Testis (tissue), 3 donors: ENCODE measurements around the gene VAV2. TPM values are rescaled to one million over a fixed set of nuclear protein-coding genes. Genes with fewer than 3 reads are reported as not detected.

ENCODE experiments used
- DNase-seq: peaks from one replicate; pipeline ENCODE4 v3.0.0-alpha.2; 2019
- H3K27ac ChIP-seq, 2 donors: fragments of 200-600 bp; sonication (generic); one replicate each; pipeline ENCODE4 v1.5.1; 2019
- H3K27me3 ChIP-seq: fragments of 200-600 bp; sonication (generic); one replicate; pipeline ENCODE4 v1.5.1; 2019
- H3K36me3 ChIP-seq: fragments of 200-600 bp; sonication (generic); one replicate; pipeline ENCODE4 v1.5.1; 2017; ENCODE audit warnings: low read depth; ENCODE audit errors: missing control alignments
- H3K4me1 ChIP-seq: fragments of 200-600 bp; sonication (generic); one replicate; pipeline ENCODE4 v1.5.1; 2019
- H3K4me3 ChIP-seq, 2 donors: fragments of 200-600 bp; sonication (generic); one replicate each; pipeline ENCODE4 v1.5.1; 2017 to 2019
- H3K9me3 ChIP-seq: fragments of 200-600 bp; sonication (generic); one replicate; pipeline ENCODE4 v1.5.1; 2017
- CTCF ChIP-seq, 3 experiments: fragments of 450-650 bp in 2 of 3; fragments of 200-600 bp in 1 of 3; sonication (generic) in 1 of 3; IDR thresholded peaks; one replicate each; pipeline ENCODE4 v1.5.1; 2016 to 2019; ENCODE audit warnings: antibody characterized with exemption in 3 of 3, mild to moderate bottlenecking in 2 of 3, moderate library complexity in 1 of 3
- POLR2A ChIP-seq: fragments of 450-650 bp; IDR thresholded peaks from one replicate; pipeline ENCODE4 v1.6.1; 2017; ENCODE audit warnings: antibody characterized with exemption, mild to moderate bottlenecking, moderate library complexity
- whole genome bisulfite sequencing, 2 donors: methylation state at CpG; one replicate each; pipeline ENCODE4 v1.1.5; 2018; 5-methylcytosine and 5-hydroxymethylcytosine counted together
- intact Hi-C: fragments of 100-400 bp; cut with DNase I; formaldehyde crosslinking; loops from one replicate; pipeline ENCODE4 v1.15.1; 2023; ENCODE audit warnings: low total_unique reads
- polyA plus RNA-seq: library from polyadenylated mRNA; stranded (reverse); fragments of 350-450 nt; fragmentation: Illumina TruSeq; extraction: RNeasy Lipid Tissue Mini Kit (QIAGEN cat#74804); gene quantifications from one replicate; pipeline ENCODE4 v1.2.3, GENCODE V29; 2014; ENCODE audit warnings: low read depth, low replicate concordance; ENCODE audit not compliant: insufficient read depth
- total RNA-seq, 2 donors: library from RNA; depleted of rRNA; stranded (reverse); fragments of >200 nt; gene quantifications; one replicate each; pipeline ENCODE4 v1.2.3, GENCODE V29; 2016

VAV2 gene
- total and polyA plus RNA-seq, 3 donors from 2014 or later: 11.0 to 14.1 (median 12.2) TPM

DNA sequence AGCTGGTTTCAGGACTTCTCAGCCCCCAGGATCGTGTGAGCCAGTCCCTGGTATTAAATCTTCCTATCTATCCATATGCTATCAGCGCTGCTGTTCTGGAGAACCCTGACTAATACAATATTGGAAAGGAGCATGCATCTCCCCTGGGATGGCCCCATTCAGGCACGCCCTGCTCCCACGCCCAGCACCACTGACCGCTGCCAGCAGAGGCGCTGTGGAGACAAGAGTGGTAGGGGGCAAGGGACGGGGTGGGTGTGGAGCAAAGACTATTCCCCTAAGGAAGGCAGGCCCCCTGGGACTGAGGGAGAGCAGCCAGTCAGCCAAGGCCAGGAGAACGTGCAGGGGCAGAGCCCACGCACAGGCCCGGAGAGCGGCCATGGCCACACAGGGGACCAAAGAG lies 116.0 kb downstream of the VAV2 start:
- H3K9me3 ChIP-seq: no peaks in the 10 kb centered on the region
- H3K4me1 ChIP-seq: peaks cover 10% of the 10 kb centered on the region
- WGBS, 2 donors: 79 to 83% methylated on average over 10 to 11 of the region's 11 CpGs
- intact Hi-C loops: no loop called here
- no peak for TF ChIP-seq CTCF (IDR thresholded peaks at IDR 0.05)
- no peak for TF ChIP-seq POLR2A
- no peaks in the 10 kb centered on the region for H3K27me3 ChIP-seq
- no peak for DNase-seq
- H3K27ac ChIP-seq: no peak overlapping the region
- no peaks in the 10 kb centered on the region for H3K36me3 ChIP-seq
- H3K4me3 ChIP-seq: no peak overlapping the region

- Histone ChIP-seq H3K9me3 (no peaks in the 10 kb centered on the region), H3K27me3 (no peaks in the 10 kb centered on the region), H3K4me3 (no peak overlapping the region), H3K36me3 (no peaks in the 10 kb centered on the region), H3K27ac (no peak overlapping the region), H3K4me1 (peaks cover 8% of the 10 kb centered on the region)
- intact Hi-C loops: no loop called here
- no peak for DNase-seq
- 89 to 92% methylated on average over 9 to 11 of the region's 11 CpGs for WGBS, 2 donors
- TF ChIP-seq POLR2A (no peak), CTCF (IDR thresholded peaks at IDR 0.05) (no peak)
Observed at GRCh38 chr9:133875131-133875530, 117.0 kb downstream of the VAV2 start.

DNA sequence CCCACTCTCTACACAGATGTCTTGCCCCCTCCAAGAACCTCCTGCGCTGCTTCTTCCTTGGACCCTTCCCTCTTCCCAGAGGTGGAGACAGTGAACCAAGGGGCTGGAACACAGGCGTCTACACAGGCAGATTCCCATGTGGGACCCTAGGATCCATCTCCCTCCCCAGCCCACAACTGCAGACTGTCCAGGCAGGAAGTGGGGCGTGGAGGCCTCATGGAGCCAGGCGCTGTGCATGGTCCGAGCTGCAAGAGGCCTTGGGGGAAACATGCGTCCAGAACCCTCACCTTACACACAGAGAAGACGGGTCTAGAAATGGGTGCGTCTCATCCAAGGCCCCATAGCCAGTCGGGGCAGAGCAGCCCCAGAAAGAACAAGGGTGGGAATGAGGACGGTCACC lies 117.5 kb downstream of the VAV2 start:
- WGBS, 2 donors: 80 to 91% methylated on average over 9 to 10 of the region's 10 CpGs
- H3K4me1 ChIP-seq: peaks cover 8% of the 10 kb centered on the region

GRCh38 chr9:133874060-133874657 lies 118.0 kb downstream of the VAV2 start:
- H3K27ac ChIP-seq: no peak overlapping the region
- no peak for TF ChIP-seq POLR2A
- TF ChIP-seq CTCF (IDR thresholded peaks at IDR 0.05): no peak
- no peaks in the 10 kb centered on the region for H3K27me3 ChIP-seq
- intact Hi-C loops: no loop called here
- no peaks in the 10 kb centered on the region for H3K36me3 ChIP-seq
- WGBS, 2 donors: 69 to 86% methylated on average over 11 to 14 of the region's 14 CpGs
- H3K9me3 ChIP-seq: no peaks in the 10 kb centered on the region
- peaks cover 8% of the 10 kb centered on the region for H3K4me1 ChIP-seq
- H3K4me3 ChIP-seq: no peak overlapping the region
- no peak for DNase-seq

More for the DNA sequence above, 117.5 kb downstream of the VAV2 start:
- no peaks in the 10 kb centered on the region for H3K36me3 ChIP-seq
- no peak for DNase-seq
- no peaks in the 10 kb centered on the region for H3K9me3 ChIP-seq
- H3K4me3 ChIP-seq: no peak overlapping the region
- H3K27me3 ChIP-seq: no peaks in the 10 kb centered on the region
- TF ChIP-seq POLR2A (no peak), CTCF (IDR thresholded peaks at IDR 0.05) (no peak)
- H3K27ac ChIP-seq: no peak overlapping the region
- intact Hi-C loops: no loop called here

DNA sequence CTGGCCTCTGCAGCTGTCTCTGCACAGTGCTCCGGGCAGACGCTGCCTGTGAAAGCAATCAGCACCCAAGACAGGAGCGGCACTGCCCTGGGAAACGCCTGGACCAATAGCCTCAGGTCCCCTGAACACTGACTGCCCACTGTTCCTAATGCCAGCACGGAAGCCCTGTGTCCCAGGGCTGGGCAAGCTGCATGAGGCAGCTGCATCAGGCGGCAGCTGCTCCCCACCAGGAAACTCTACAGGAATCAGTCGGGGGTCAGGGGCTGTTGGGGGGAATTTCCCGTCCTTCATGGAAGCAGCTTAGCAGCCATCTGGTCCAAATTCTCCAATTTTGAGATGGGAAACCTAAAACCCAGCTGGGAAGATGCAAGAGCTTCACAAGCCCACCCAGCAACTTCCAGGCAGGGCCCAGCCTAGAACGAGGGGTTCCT lies 118.6 kb downstream of the VAV2 start:
- peaks cover 8% of the 10 kb centered on the region for H3K4me1 ChIP-seq
- H3K9me3 ChIP-seq: no peaks in the 10 kb centered on the region
- no peak overlapping the region for H3K27ac ChIP-seq
- WGBS, 2 donors: 60 to 77% methylated on average over 6 to 9 of the region's 9 CpGs
- no peaks in the 10 kb centered on the region for H3K27me3 ChIP-seq
- no peak for DNase-seq
- intact Hi-C loops: no loop called here
- no peak for TF ChIP-seq POLR2A
- TF ChIP-seq CTCF (IDR thresholded peaks at IDR 0.05): no peak
- H3K36me3 ChIP-seq: no peaks in the 10 kb centered on the region
- H3K4me3 ChIP-seq: no peak overlapping the region
